HG03175 (cell line): Measurements from ENCODE around the gene JAG2.

ENCODE experiments used
- ATAC-seq: cut with Tn5 transposase; IDR thresholded peaks from one replicate; pipeline ENCODE4 v1.9.1; 2021; ENCODE audit warnings: mild to moderate bottlenecking, moderate library complexity; ENCODE audit not compliant: unreplicated experiment

The JAG2 gene

DNA sequence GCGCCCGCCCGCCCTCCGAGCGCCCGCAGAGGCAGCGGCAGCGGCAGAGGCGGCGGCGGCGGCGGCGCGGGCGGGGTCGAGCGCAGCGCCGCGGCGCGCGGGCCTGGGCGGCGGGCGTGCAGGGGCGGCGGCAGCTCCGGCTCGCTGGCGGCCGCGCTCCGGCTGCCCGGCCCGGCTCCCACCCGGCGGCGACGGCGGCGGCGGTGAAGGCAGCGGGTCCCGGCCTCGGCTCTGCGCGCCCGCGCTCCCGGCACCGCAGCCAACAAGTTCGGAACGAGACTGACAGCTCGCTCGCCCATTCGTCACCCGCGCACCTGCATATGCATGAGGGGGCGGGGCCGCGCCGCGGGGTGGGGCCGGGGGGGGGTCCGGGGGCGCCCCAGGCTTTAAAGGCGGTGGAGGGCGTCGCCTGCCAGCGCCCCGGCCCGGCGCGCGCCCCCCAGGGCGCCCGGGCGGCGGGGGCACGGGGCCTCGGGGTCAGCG is at the start of gene JAG2:
JAG2 (minus strand) TSS at position 281 of the 483 bp plus-strand sequence. CDS start 356 bp downstream, outside the sequence.
- ATAC-seq, result no peak

- no peak for ATAC-seq
Observed at GRCh38 chr14:105217774-105218173, 49.2 kb upstream of the JAG2 start.

DNA sequence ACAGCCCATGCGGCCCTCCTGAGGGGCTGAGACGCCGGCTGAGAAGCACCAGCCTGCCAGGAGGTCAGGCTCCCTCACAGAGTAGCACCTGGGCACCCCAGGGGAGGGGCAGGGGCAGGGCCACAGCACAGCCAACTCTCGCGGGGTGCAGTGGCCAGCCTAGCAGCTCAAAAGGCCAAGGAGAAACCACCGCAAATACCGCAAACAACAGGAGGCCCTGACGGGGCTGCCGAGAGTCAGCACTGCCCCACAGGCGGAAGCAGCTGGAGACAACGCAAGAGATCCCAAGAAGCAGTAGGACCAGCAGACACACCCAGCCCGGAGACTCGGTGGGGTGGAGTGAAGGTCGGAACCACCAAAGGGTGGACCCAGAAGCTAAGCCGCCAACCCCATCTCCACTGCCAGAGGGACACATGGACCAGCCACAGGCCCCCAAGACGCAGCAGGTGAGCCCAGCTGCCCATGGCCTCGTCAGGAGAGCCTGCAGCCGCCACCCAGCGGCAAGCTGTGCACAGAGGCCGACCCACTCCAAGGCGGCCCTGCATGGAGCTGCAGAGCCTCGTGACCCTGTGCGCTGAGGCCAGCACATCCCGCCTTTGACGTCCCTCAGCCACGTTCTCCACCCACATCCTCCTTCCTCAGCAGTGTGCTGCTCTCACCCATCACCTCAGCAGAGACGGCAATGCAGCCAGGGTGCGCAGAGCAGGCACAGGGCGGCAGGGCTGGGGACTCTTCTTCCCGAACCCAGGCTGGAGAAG is 48.1 kb upstream of the JAG2 start:
- no peak for ATAC-seq

DNA sequence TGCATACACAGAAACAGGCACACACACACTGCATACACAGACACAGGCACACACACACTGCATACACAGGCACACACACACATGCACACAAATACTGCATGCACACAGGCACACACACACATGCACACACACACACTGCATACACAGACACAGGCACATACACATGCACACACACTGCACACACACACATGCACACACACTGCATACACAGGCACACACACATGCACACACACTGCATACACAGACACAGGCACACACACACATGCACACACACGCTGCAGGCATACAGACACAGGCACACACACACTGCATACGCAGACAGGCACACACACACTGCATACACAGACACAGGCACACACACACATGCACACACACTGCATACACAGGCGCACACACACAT is 47.0 kb upstream of the JAG2 start:
- ATAC-seq, result no peak

DNA sequence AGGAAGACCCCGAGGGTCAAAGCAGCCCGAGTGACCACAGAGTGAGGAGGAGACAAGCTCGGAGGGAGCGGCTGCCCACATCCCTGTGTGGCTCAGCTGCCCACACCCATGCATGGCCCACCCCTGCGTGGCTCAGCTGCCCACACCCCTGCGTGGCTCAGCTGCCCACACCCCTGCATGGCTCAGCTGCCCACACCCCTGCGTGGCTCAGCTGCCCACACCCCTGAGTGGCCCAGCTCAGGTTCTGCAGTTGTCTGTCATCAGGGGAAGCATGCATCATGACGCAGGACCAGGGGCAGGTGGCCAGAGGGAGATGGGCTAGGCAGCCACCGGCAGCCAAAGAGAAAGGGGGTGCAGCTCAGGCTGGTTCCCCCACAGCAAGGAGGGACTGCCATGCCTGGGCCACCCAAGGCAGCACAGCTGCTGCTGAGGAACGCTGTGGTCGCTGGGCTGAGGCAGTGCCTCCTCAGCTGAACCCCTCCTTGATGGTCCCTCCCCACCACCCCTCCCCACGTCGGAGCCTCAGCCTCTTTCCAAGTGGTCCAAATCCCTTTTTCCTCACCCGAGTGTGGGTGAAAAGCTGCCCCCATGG is 45.8 kb upstream of the JAG2 start:
- ATAC-seq, result no peak

- ATAC-seq, result no peak
Observed at GRCh38 chr14:105213361-105213760, 44.8 kb upstream of the JAG2 start.

DNA sequence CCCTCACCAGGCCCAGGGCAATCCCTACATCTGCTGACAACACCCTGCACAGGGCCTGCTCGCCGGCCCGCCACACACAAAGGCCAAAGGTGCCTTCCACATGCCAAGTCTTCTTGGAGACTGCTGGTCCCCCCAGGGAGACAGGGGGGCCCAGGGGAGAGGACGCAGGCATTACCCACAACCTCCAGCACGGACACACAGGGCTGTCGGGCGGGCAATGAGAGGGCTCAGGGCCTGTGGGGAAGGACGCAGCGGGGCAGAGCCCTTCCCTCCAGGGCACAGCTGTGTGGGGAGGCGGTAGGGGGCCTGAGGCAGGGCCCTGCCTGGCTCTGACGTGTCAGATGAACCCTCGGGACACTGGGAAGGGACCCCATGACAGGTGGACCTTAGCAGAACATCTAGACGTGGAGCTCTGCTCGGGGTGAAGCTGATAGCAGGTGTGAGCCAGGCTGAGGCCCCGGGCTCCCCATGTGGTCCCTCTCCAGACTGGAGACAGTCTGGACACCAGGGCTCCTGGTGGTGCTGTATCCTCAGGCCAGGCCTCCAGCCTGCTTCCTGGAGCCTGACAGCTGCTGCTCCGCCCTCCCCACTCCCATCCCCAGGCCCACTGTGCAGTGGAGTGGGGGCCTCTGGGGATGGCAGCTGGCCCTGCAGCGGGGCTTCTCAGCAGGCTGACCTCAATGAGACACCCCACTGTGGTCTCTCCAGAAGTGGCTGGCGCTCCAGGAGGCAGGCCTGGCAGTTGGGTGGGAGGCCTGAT is 44.1 kb upstream of the JAG2 start:
- ATAC-seq, result no peak

DNA sequence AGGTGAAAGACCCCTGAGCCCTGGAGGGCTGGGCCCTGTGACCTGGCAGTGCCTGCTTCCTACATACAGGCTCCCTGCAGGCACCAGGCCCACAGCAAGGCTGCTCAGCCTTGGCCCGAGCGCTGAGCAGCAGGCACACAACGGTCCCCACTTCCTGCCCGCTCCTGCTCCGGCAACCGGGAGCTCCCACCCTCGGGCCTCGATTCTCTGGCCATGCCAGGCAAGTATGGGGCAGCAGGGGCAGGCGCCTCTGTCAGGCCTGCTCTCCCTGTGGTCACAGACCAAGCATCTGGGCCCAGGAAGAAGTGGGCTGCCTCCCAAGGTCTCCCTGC is 43.1 kb upstream of the JAG2 start:
- no peak for ATAC-seq

DNA sequence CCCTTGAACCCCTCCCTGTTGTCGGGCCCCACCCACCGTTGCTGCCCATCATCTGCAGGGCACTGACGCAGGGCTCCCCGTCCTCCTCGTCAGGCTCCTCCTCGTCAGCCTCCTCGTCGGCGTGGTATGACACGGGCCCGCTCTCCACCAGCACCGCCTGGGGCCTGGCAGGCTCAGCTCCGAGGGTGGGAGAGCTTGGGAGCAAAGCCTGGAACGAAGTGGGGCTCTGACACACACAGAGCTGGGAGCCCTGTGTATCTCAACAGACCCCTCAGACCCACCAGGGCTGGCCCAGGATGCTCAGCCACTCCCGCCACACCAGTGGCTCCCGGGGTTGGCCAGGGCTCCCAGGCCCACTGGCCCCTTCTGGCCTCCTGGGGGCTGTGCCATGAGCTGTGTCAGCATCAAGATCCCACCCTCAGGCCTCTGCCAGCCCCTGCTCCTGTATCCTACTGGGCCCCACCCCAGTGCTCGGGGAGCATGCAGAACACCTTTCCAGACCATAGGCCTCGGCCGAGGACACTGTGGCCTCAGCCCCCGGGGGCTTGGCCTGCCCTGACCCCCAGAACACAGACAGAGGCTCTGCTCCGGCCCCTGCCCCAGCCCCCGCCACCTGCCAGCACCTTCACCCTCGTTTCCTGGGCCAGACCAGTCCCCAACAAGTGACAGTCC is 42.6 kb upstream of the JAG2 start:
- ATAC-seq, result no peak

DNA sequence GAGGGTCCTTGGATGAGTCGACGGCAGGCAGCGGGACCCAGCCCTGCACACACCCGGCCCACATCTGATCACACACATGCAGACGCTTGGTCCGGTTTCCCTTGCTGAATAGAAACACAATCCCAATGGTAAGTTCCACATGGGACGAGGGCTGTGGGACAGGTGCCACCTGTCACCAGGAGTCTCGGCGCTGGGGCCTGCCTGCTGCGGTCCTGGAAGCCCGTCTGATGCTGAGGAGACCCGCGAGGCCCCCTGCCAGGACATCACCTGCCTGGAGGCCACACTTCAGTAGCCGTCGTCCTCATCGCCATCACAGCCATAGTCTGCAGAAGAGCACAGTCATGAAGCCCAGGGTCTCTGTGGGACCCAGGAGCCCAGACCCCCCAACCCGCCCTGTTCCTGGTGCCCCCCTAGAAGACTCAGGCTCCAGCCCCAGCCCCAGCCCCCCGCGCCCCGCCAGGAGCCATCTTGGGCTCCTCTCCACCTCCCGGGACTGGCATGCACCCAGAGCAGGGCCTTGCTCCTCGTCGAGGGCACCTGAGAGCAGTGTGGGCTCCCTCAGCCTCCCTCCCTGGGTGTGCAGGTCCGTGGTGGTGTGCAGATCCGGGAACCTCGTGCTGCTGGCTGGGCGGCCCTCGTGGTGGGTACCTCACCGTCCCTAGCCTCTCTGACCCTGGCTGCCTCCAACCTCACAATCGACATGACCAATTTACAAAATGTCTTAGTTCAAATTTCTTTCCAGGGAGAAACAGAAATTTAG is 41.9 kb upstream of the JAG2 start:
- no peak for ATAC-seq

GRCh38 chr14:105209646-105210045 is 41.1 kb upstream of the JAG2 start:
- ATAC-seq, result no peak

GRCh38 chr14:105209091-105209490 is 40.5 kb upstream of the JAG2 start:
- no peak for ATAC-seq

- ATAC-seq, result no peak
Observed at GRCh38 chr14:105208738-105209075, 40.1 kb upstream of the JAG2 start.

DNA sequence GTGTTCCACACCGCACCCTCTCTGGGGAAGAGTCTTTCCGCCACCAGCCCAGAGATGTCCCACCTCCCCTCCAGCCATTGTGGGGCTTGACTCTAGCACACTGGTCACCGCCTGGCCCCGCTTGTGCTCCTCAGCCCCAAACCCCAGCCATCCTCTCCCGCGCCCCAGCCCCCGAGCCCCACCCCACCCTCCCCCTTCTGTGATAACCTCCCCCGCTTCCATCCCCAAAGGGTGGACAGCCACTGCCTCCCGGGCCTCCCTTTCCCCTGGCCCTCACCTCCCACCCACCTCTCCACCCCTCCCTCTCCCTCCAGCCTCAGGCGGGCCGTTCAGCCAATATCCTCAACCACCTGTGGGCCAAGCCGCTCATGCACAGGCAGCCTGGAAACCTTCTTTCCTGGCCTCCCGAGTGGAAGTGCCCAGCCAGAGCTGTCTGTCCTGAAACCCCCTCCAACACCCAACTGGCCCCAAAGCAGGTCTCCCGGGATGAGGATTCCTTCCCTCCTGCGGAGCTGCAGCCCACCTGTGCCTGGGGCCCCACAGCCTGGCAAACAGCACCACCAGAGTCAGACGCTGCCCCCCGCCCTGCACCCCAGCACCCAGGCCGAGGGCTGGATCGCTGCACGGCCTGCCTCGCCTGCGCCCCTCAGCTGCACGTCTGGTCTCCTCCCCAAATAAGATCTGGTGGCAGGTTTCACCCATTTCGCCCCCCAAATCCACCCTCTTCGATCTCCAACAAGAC is 39.6 kb upstream of the JAG2 start:
- no peak for ATAC-seq

DNA sequence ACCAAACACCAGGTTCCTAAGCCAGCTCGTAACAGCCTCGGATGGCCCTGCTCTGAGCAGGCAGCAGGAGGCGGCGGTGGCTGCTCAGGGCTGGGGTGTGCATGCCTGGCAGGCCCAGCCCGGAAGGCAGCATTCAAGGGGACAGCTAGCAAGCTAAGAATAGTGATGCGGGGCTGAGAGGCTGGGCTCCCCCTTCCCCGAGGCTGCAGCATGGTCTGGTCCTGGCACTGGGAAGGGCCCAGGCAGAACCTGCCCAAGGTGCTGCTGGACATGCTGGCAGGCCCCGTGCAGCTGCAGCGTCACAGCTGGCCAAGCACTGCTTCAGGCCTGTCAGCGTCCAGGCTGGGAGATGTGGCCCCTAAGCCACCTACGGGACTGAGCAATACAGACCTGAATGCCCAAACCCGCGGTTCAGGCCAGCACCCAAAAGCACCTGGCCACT is 38.9 kb upstream of the JAG2 start:
- no peak for ATAC-seq

GRCh38 chr14:105206873-105207272 is 38.3 kb upstream of the JAG2 start:
- no peak for ATAC-seq

- ATAC-seq, result no peak
Observed at GRCh38 chr14:105205673-105206208, 37.2 kb upstream of the JAG2 start.

DNA sequence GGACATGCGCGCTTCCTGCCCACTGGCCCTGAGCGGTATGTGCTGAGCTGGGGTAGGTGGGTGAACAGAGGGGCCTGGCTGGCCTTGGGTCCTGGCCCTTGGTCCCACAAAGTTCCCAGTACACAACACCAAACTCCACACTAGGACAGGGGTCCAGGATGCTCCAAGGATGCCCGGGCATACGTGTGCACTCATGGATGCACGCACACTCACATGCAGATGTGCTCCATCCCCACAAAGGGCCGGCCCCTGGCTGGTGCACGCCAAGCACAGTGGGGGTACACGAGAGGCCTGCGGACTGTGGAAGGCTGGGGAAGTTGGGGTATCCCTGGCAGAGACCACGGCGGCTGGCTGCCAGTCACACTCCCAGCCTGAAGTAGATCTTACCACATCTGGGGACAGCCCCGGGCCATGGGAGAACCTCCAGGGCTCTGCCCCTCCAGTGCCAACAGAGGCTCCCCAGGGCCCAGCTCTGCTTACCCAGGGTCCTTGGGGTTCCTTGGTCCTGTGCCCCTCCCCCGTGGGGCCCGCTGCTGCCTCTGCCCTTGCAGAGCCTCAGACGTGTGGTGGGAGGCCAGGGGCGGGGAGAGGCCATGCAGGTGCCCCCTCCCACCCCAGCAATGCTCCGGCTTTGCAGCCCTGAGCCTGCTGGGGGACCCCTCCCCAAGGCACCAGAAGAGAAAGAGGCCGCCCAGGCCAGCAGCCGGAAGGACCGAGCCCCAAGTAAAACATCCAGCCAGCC is 36.5 kb upstream of the JAG2 start:
- no peak for ATAC-seq
